SKM-1 (cell line): Measurements from ENCODE around the gene LAMA5.

Experiments
- DNase-seq: peaks from one replicate; lab custom pipeline; 2025; ENCODE audit not compliant: unreplicated experiment; lab: John Stamatoyannopoulos, UW

LAMA5 gene

DNA sequence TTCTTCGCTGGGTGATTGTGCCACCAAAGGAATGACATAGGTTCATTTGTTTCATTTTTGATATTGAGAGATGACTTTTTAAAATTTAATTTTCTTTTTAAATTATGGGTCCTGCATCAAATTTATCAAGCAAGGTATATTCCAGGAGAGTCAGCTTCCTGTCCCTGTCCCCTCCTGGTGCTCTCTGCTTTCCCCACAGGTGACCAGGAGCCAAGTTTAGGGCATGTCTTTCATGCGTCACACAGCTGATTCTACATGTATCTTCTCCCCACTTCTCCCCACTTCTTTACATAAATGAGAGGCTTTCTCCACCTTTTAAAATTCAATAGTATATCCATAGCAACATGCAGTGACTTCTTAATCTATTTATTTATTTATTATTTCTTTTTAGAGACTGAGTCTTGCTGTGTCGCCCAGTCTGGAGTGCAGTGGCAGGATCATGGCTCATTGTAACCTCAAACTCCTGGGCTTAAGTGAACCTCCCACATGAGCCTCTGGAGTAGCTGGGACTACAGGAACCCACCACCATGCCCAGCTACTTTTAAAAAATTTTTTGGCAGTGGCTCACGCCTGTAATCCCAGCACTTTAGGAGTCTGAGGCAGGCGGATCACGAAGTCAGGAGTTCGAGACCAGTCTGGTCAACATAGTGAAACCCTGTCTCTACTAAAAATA is 98.7 kb downstream of the LAMA5 start:
- no peak for DNase-seq

DNA sequence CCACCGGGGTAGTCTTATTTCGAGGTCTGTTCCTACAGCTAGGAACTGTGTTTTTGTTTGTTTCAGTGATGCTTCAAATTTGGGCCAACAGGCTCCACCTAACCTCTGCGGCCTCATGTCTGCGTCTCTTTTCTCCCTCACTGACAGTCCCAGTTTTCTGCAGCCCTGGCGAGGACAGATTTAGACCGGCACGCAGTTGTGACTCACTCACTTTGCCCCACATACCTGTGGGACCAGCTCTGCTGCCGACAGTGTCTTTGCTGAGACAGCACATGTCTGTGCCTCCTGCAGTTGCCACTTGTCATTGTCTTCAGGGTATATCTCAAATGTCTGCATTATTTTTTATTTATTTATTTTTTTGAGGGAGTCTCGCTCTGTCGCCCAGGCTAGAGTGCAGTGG is 99.6 kb downstream of the LAMA5 start:
- no peak for DNase-seq

DNA sequence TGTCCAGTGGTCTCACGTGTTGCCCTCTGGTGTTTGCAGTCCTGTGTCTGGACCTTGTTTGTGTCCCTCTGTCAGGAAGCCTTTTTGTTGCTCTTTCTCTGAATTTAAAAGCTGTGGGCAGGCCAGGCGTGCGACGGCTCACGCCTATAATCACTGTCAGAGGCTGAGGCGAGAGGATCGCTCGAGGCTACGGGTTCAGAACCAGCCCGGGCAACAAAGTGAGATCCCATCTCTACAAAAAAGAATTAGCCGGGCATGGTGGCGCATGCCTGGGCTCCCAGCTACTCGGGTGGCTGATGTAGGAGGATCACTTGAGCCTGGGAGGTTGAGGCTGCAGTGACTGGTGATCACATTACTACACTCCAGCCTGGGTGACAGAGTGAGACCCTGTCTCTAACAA is 100.3 kb downstream of the LAMA5 start:
- DNase-seq, result no peak

DNA sequence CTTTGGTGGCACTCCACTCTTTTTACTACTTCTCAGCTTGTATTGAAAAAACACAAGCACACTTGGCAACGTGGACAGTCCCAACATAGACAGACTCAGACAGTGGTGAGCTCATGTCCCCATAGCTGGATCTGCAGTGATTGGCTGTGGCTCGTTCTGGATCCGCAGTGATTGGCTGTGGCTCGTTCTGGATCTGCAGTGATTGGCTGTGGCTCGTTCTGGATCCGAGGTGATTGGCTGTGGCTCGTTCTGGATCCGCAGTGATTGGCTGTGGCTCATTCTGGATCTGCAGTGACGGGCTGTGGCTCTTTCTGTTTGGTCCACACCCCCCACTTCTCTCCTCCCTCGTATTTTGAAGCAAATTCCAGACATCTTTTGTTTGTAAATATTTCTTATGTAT is 100.8 kb downstream of the LAMA5 start:
- DNase-seq, result no peak

DNA sequence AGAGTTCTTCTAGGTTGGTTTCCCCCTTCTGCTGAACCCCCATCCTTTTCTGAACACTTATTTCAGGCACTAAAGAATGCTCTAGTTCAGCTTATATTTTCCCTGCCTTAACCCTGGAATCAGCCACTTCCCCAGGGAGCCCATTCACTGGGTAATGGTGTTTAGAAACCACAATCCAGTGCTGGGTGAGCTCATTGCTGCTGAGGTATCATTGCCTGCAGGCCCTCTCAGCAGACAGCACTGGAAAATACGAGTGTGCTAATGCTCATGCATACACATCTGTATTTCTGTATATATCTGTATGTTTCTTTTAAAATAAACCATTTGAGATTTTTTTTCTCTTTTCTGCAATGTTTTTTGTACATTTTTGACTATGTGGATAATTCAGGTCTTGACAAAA is 101.7 kb downstream of the LAMA5 start:
- DNase-seq, result no peak

DNA sequence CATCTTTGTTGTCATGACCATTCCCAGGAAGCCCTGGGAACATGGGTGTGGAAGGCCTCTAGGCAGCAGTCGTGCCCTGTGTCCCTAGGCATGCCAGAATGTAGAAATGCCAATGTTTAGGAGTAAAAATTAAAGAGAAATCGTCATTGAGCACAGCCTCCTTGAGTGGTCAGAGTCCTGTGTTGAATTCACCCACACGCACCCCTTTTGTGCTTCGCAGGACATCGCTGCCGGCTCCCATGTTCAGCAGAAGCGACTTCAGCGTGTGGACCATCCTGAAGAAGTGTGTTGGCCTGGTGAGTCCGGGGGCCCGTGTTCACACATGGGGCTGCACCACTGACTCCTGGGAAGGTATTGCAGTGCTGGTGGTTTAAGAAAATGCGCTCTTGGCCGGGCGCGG is 103.7 kb downstream of the LAMA5 start:
- no peak for DNase-seq

DNA sequence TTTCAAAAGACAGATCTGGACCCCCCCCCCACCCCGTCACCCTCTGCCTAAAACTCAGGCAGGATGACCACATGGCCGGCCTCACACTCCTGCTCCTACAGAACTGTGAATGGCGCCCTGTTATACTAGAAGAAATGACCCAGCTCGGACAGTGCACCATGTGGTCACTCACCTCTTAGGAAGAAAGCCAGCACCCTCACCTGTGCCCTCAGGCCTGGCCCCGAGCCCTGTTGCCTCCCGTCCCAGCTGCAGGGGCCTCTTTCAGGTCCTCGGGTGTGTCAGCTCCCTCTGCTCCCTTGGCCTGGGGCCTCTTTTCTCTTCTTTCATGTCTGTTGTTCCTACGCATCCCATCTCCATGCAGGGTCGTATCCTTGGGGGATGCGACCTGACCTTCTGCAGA is 105.0 kb downstream of the LAMA5 start:
- no peak for DNase-seq

DNA sequence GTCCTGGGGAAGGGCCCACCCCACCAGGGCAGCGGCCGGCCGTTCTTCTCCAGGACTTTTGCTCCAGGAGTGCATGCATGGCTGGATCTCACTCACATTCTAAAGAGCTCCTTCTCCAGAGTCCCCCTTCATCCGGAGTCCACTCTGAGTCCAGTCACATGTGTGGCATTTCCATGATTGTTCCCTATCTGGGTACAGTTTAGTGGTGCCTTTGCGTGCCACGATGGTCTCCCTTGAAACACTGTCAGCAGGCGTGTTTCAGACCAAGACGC is 107.9 kb downstream of the LAMA5 start:
- DNase-seq, result no peak
